A673 (cell line): ENCODE measurements around the gene LDHAL6A.

Experiments
- EZH2 ChIP-seq: fragments of 200-600 bp; sonication (generic); IDR thresholded peaks from 2 replicates; pipeline ENCODE4 v1.6.1; 2017; ENCODE audit warnings: borderline replicate concordance, low read depth, mild to moderate bottlenecking, mixed read lengths, antibody characterized with exemption, low read length; ENCODE audit not compliant: poor library complexity, severe bottlenecking
- TF ChIP-seq, protein P1 (sequence below): fragments of 300-800, 200-600 bp; sonication (generic); conservative IDR thresholded peaks from 2 replicates; pipeline ENCODE4 v1.5.1; 2017; ENCODE audit warnings: low read depth, mild to moderate bottlenecking, antibody characterized with exemption, low read length, moderate library complexity, mixed read lengths

DNA sequence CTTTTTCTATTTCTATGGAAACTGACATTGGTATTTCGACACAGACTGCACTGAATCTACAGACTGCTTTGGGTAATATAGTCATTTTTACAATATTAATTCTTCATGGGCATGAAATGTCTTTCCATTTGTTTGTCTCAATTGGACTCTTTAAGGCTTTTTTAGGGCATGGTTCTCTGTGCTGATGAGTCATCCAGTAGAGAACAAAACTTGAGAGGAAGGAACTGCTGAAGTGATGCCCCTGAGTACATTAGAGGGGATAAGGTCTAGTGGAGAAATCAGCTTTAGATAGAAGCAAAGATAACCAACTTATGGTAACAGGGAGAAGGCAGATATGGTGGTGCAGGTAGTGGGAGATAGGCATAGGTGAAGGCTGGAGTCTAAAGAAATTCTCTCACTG, 46.0 kb downstream of the LDHAL6A start:
- no peak for TF ChIP-seq EZH2
- TF ChIP-seq, protein P1, sequence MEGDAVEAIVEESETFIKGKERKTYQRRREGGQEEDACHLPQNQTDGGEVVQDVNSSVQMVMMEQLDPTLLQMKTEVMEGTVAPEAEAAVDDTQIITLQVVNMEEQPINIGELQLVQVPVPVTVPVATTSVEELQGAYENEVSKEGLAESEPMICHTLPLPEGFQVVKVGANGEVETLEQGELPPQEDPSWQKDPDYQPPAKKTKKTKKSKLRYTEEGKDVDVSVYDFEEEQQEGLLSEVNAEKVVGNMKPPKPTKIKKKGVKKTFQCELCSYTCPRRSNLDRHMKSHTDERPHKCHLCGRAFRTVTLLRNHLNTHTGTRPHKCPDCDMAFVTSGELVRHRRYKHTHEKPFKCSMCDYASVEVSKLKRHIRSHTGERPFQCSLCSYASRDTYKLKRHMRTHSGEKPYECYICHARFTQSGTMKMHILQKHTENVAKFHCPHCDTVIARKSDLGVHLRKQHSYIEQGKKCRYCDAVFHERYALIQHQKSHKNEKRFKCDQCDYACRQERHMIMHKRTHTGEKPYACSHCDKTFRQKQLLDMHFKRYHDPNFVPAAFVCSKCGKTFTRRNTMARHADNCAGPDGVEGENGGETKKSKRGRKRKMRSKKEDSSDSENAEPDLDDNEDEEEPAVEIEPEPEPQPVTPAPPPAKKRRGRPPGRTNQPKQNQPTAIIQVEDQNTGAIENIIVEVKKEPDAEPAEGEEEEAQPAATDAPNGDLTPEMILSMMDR = no peak
